Suprapubic skin (tissue), 4 donors: ENCODE measurements around the gene NAGLU.

Experiments used
- EP300 ChIP-seq: sonication (generic); formaldehyde crosslinking; IDR thresholded peaks from one replicate; pipeline ENCODE4 v1.6.1; 2017; ENCODE audit warnings: antibody characterized with exemption
- POLR2A ChIP-seq, 2 donors: fragments of 450-650 bp; IDR thresholded peaks; one replicate each; pipeline ENCODE4 v1.6.1; 2017; ENCODE audit warnings: antibody characterized with exemption in 2 of 2, mild to moderate bottlenecking in 2 of 2, moderate library complexity in 2 of 2
- POLR2AphosphoS5 ChIP-seq, 3 donors: sonication (generic); formaldehyde crosslinking; IDR thresholded peaks; one replicate each; pipeline ENCODE4 v1.6.1; 2017; ENCODE audit warnings: antibody characterized with exemption in 3 of 3
- TF ChIP-seq, protein P1 (sequence below), 2 donors: fragments of 200-600 bp in 1 of 2; fragments of 450-650 bp in 1 of 2; sonication (generic) in 1 of 2; IDR thresholded peaks; one replicate each; pipeline ENCODE4 v1.5.1; 2016 to 2019; ENCODE audit warnings: antibody characterized with exemption in 2 of 2, mild to moderate bottlenecking in 1 of 2, moderate library complexity in 1 of 2

DNA sequence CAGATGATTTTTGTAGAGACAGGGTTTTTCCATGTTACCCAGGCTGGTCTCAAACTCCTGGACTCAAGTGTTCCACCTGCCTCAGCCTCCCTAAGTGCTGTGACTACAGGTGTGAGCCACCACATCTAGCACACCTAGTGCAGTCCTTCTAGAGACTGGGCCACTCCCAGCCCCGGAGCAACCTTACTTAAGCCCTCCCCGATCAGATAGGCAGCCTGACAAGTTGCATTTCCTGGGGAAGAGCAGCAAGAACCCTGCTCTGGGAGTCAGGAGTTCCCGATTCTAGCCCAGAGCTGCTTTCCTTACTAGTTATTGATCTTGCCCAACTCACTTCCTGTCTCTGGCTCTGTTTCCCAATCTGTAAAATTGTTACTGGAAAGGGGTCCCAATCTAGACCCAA lies 7.0 kb upstream of the NAGLU start:
- TF ChIP-seq, protein P1, sequence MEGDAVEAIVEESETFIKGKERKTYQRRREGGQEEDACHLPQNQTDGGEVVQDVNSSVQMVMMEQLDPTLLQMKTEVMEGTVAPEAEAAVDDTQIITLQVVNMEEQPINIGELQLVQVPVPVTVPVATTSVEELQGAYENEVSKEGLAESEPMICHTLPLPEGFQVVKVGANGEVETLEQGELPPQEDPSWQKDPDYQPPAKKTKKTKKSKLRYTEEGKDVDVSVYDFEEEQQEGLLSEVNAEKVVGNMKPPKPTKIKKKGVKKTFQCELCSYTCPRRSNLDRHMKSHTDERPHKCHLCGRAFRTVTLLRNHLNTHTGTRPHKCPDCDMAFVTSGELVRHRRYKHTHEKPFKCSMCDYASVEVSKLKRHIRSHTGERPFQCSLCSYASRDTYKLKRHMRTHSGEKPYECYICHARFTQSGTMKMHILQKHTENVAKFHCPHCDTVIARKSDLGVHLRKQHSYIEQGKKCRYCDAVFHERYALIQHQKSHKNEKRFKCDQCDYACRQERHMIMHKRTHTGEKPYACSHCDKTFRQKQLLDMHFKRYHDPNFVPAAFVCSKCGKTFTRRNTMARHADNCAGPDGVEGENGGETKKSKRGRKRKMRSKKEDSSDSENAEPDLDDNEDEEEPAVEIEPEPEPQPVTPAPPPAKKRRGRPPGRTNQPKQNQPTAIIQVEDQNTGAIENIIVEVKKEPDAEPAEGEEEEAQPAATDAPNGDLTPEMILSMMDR (IDR thresholded peaks at IDR 0.05) = no peak
- TF ChIP-seq EP300 = no peak
- TF ChIP-seq POLR2AphosphoS5 (IDR thresholded peaks at IDR 0.05) = no peak
- no peak for TF ChIP-seq POLR2A (IDR thresholded peaks at IDR 0.05)
